Measurements from ENCODE around the gene ATP4A.

DNA sequence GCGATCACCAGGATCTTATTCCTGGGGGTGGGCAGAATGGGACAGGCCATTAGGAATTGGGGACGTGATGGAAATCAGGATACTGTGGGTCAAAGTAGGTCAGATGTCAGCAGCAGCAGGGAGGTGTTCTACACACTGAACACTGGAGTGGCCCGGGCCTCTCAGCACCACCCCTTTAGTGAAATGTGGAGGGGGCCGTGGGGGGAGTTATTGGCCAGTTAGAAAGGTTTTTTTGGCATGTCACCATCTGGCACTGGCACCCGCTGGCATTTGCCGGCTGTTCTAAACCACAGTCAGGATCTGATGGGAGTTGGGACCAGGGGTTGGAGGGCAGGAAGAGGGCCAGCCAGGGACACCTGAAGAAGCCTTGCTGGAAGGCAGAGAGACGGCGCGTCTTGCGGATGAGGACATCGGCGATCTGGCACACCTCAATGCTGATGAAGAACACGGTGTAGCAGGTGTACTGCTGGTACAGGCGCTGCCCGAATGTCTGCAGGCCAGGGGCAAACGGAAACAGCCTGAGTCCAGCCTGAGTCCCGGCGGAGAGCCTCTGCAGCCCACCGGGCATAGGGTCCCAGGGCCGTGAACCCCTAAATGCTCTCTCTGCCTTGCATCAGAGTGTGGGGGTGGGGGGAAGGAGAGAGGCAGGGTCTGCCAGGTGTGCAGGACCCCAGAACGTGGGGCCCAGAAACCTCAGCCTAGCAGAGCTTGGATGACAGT is 12.2 kb downstream of the ATP4A start:
- TF ChIP-seq, protein P1, sequence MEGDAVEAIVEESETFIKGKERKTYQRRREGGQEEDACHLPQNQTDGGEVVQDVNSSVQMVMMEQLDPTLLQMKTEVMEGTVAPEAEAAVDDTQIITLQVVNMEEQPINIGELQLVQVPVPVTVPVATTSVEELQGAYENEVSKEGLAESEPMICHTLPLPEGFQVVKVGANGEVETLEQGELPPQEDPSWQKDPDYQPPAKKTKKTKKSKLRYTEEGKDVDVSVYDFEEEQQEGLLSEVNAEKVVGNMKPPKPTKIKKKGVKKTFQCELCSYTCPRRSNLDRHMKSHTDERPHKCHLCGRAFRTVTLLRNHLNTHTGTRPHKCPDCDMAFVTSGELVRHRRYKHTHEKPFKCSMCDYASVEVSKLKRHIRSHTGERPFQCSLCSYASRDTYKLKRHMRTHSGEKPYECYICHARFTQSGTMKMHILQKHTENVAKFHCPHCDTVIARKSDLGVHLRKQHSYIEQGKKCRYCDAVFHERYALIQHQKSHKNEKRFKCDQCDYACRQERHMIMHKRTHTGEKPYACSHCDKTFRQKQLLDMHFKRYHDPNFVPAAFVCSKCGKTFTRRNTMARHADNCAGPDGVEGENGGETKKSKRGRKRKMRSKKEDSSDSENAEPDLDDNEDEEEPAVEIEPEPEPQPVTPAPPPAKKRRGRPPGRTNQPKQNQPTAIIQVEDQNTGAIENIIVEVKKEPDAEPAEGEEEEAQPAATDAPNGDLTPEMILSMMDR (IDR thresholded peaks at IDR 0.05) = no peak
- TF ChIP-seq EZH2 (IDR thresholded peaks at IDR 0.05; ENCODE audit: borderline replicate concordance, insufficient read depth, low read depth, low read length, poor library complexity, severe bottlenecking) = no peak

Measured in B cell (primary cell).